Lung (tissue), 12 donors: ENCODE data around the gene THADA. TPM values are rescaled to one million over a fixed set of nuclear protein-coding genes. Genes with fewer than 3 reads are reported as not detected.
A peak's percentile ranks its signal among the peaks of the same experiment; 100 is the strongest.
"Not testable (repeated sequence)": the region's sequence is repeated elsewhere in the genome, so short reads cannot be mapped to it uniquely, and the experiment has no call there.

Source experiments
- ATAC-seq: fragments of 200-7000 bp; cut with Tn5 transposase; one replicate; pipeline ENCODE4 v1.9.1; 2020; ENCODE audit warnings: moderate number of reproducible peaks; ENCODE audit not compliant: insufficient read depth, low FRiP score
- DNase-seq, 3 donors: peaks; one replicate each; pipeline ENCODE4 v3.0.0-alpha.2; 2013 to 2017
- H3K27ac ChIP-seq, 2 donors: one replicate each; pipeline ENCODE4 v1.5.1; 2013; ENCODE audit warnings: mild to moderate bottlenecking in 2 of 2, moderate library complexity in 2 of 2, control low read depth in 1 of 2, inconsistent platforms in 1 of 2, low read depth in 1 of 2, low read length in 1 of 2
- H3K27me3 ChIP-seq, 3 donors: one replicate each; pipeline ENCODE4 v1.5.1; 2013; ENCODE audit warnings: low read length in 2 of 3; ENCODE audit not compliant: control insufficient read depth in 3 of 3, insufficient read depth in 3 of 3
- H3K36me3 ChIP-seq, 4 donors: one replicate each; pipeline ENCODE4 v1.5.1; 2013; ENCODE audit warnings: low read length in 4 of 4, mild to moderate bottlenecking in 1 of 4, moderate library complexity in 1 of 4; ENCODE audit not compliant: control insufficient read depth in 4 of 4, insufficient read depth in 4 of 4
- H3K4me1 ChIP-seq, 5 donors: one replicate each; pipeline ENCODE4 v1.5.1; 2013; ENCODE audit warnings: low read length in 5 of 5, mild to moderate bottlenecking in 2 of 5, moderate library complexity in 1 of 5; ENCODE audit not compliant: control insufficient read depth in 5 of 5, insufficient read depth in 5 of 5
- H3K4me3 ChIP-seq: one replicate; pipeline ENCODE4 v1.5.1; 2013; ENCODE audit warnings: mild to moderate bottlenecking, control low read depth, moderate library complexity
- H3K9ac ChIP-seq, 2 donors: one replicate each; pipeline ENCODE4 v1.5.1; 2013; ENCODE audit warnings: low read length in 2 of 2, control low read depth in 1 of 2; ENCODE audit not compliant: insufficient read depth in 1 of 2
- H3K9me3 ChIP-seq, 4 donors: one replicate each; pipeline ENCODE4 v1.5.1; 2013; ENCODE audit warnings: low read length in 3 of 4, mild to moderate bottlenecking in 1 of 4, moderate library complexity in 1 of 4; ENCODE audit not compliant: control insufficient read depth in 4 of 4, insufficient read depth in 3 of 4
- WGBS, 2 donors: extraction: QIAGEN DNeasy Blood & Tissue Kit; methylation state at CpG; one replicate each; pipeline ENCODE4 v1.1.7; 2013; 5-methylcytosine and 5-hydroxymethylcytosine counted together
- polyA plus RNA-seq, 2 donors: library from polyadenylated mRNA; stranded (reverse); fragments of 200-250 nt; gene quantifications; one replicate each; pipeline ENCODE4 v1.2.1, GENCODE V29; 2013
- total RNA-seq, 2 donors: library from RNA; depleted of rRNA in 1 of 2; stranded (reverse); fragments of >200 nt in 1 of 2; gene quantifications; one replicate each; pipeline ENCODE4 v1.2.1, GENCODE V29; 2014 to 2021
- TF ChIP-seq, protein P1 (sequence below): IDR thresholded peaks from 2 replicates; pipeline ENCODE4 v1.5.1; 2012; ENCODE audit warnings: mild to moderate bottlenecking; ENCODE audit errors: control extremely low read depth, extremely low read depth
- donor health status: control.
- donor health status: control.
- donor health status: Bipolar disorder and iron deficiency.
- donor health status: healthy.
- donor health status: DM: yes; HTN: yes; CAD: no.

The THADA gene
- total and polyA plus RNA-seq, 4 donors, result 11.3 to 72.5 (median 25.2) TPM

- no peak for ATAC-seq
- TF ChIP-seq, protein P1, sequence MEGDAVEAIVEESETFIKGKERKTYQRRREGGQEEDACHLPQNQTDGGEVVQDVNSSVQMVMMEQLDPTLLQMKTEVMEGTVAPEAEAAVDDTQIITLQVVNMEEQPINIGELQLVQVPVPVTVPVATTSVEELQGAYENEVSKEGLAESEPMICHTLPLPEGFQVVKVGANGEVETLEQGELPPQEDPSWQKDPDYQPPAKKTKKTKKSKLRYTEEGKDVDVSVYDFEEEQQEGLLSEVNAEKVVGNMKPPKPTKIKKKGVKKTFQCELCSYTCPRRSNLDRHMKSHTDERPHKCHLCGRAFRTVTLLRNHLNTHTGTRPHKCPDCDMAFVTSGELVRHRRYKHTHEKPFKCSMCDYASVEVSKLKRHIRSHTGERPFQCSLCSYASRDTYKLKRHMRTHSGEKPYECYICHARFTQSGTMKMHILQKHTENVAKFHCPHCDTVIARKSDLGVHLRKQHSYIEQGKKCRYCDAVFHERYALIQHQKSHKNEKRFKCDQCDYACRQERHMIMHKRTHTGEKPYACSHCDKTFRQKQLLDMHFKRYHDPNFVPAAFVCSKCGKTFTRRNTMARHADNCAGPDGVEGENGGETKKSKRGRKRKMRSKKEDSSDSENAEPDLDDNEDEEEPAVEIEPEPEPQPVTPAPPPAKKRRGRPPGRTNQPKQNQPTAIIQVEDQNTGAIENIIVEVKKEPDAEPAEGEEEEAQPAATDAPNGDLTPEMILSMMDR, result no peak
- Histone ChIP-seq H3K4me1 (peaks cover 9 to 40% (median 10%) of the 10 kb centered on the region in 5 donors), H3K27ac (no peak overlapping the region), H3K36me3 (no peaks in the 10 kb centered on the region), H3K9ac (peak overlapping the region in 1 of 2 donors; percentile 32), H3K9me3 (no peaks in the 10 kb centered on the region), H3K27me3 (no peaks in the 10 kb centered on the region), H3K4me3 (no peak overlapping the region)
- WGBS, 2 donors, result 93 to 95% methylated on average over 4 of the region's 4 CpGs
- no peak for DNase-seq
Observed at GRCh38 chr2:43300222-43300621, 295.6 kb downstream of the THADA start.

DNA sequence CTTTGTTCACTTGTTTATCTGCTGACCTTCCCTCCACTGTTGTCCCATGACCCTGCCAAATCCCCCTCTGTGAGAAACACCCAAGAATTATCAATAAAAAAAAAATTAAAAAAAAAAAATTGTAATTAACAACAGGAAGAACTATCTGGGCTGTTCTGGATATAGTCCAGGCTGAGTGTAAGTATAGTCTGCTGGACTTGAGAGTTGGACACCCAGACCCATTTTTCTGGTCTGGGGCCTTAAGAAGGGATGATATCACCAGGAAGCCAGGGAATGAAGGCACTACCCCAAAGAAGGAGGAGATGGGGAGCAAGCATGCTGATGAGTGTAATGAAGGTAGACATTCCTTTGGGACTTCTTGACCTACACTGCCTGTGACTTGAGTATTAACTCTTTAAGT lies 297.3 kb downstream of the THADA start:
- TF ChIP-seq, protein P1, result no peak
- DNase-seq, result peak in 2 of 3 donors; percentile 53 to 74
- no peaks in the 10 kb centered on the region for H3K9me3 ChIP-seq
- H3K36me3 ChIP-seq, result no peaks in the 10 kb centered on the region
- ATAC-seq, result no peak
- peaks cover 0 to 27% (median 6%) of the 10 kb centered on the region in 5 donors for H3K4me1 ChIP-seq
- H3K27me3 ChIP-seq, result no peaks in the 10 kb centered on the region
- H3K9ac ChIP-seq, result peak overlapping the region in 1 of 2 donors; percentile 28
- no peak overlapping the region for H3K4me3 ChIP-seq
- H3K27ac ChIP-seq, result no peak overlapping the region

DNA sequence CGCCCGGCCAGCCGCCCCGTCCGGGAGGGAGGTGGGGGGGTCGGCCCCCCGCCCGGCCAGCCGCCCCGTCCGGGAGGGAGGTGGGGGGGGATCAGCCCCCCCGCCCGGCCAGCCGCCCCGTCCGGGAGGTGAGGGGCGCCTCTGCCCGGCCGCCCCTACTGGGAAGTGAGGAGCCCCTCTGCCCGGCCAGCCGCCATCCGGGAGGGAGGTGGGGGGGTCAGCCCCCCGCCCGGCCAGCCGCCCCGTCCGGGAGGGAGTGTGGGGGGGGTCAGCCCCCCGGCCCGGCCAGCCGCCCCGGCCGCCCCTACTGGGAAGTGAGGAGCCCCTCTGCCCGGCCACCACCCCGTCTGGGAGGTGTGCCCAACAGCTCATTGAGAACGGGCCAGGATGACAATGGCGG lies 298.1 kb downstream of the THADA start:
- H3K9me3 ChIP-seq, H3K36me3 ChIP-seq, H3K4me3 ChIP-seq, H3K27me3 ChIP-seq, ATAC-seq, DNase-seq, H3K9ac ChIP-seq, H3K27ac ChIP-seq: not testable (repeated sequence)
- H3K4me1 ChIP-seq, result peaks cover 0 to 21% (median 6%) of the 10 kb centered on the region in 5 donors
- 92 to 100% methylated on average over 1 to 28 of the region's 36 CpGs for WGBS, 2 donors

- TF ChIP-seq, protein P1, result no peak
- ATAC-seq (no peak), DNase-seq (no peak)
- peaks cover 0 to 3% (median 0%) of the 10 kb centered on the region in 5 donors for H3K4me1 ChIP-seq
- no peak overlapping the region for H3K4me3 ChIP-seq
- peak overlapping the region; percentile 5 to 47 for H3K27ac ChIP-seq
- 91 to 92% methylated on average over 5 of the region's 5 CpGs for WGBS, 2 donors
- H3K9ac ChIP-seq, result no peak overlapping the region
- no peaks in the 10 kb centered on the region for H3K27me3 ChIP-seq
- peaks cover 0 to 14% (median 6%) of the 10 kb centered on the region in 4 donors for H3K36me3 ChIP-seq
- no peaks in the 10 kb centered on the region for H3K9me3 ChIP-seq
Observed at GRCh38 chr2:43294973-43295603, 300.8 kb downstream of the THADA start.
